Measurements from ENCODE around the gene SRGAP3.

The SRGAP3 gene

GRCh38 chr3:8952130-8952529 lies 297.3 kb downstream of the SRGAP3 start:
- no peak for DNase-seq

- DNase-seq, result no peak
Measured at GRCh38 chr3:8945890-8946600, 303.4 kb downstream of the SRGAP3 start.

- DNase-seq, result no peak
Measured at GRCh38 chr3:8942746-8943488, 306.5 kb downstream of the SRGAP3 start.

- DNase-seq, result no peak
Measured at GRCh38 chr3:8942115-8942514, 307.3 kb downstream of the SRGAP3 start.

- peak; percentile 57 for DNase-seq
Measured at GRCh38 chr3:8938021-8938420, 311.4 kb downstream of the SRGAP3 start.

- no peak for DNase-seq
Measured at GRCh38 chr3:8937064-8938020, 312.1 kb downstream of the SRGAP3 start.

- no peak for DNase-seq
Measured at GRCh38 chr3:8932507-8932906, 316.9 kb downstream of the SRGAP3 start.

- no peak for DNase-seq
Measured at GRCh38 chr3:8931342-8931741, 318.1 kb downstream of the SRGAP3 start.

Measured in hematopoietic multipotent progenitor cell treated with erythropoietin and hydrocortisone succinate and interleukin-3 and kit ligand, for 8 days (in vitro differentiated cells).